Esophagus muscularis mucosa (tissue), 4 donors: Measurements from ENCODE around the gene SGCG. TPM values are rescaled to one million over a fixed set of nuclear protein-coding genes. Genes with fewer than 3 reads are reported as not detected.
"Not testable (repeated sequence)": the region's sequence is repeated elsewhere in the genome, so short reads cannot be mapped to it uniquely, and the experiment has no call there.

Experiments used
- DNase-seq: peaks from one replicate; pipeline ENCODE4 v3.0.0-alpha.2; 2017; ENCODE audit errors: extremely low spot score
- H3K27ac ChIP-seq, 4 donors: fragments of 200-600 bp; sonication (generic); replicated peaks in 1 of 4; 1 replicate in 3 of 4; 2 replicates in 1 of 4; pipeline ENCODE4 v1.5.1; 2016 to 2019; ENCODE audit warnings: mild to moderate bottlenecking in 1 of 4
- H3K27me3 ChIP-seq, 4 donors: fragments of 200-600 bp; sonication (generic); one replicate each; pipeline versions ENCODE4 v1.5.1 to v1.6.0; 2016 to 2019
- H3K36me3 ChIP-seq, 4 donors: fragments of 200-600 bp; sonication (generic); one replicate each; pipeline ENCODE4 v1.5.1; 2016 to 2019
- H3K4me1 ChIP-seq, 4 donors: fragments of 200-600 bp; sonication (generic); one replicate each; pipeline ENCODE4 v1.5.1; 2016 to 2019
- H3K4me3 ChIP-seq, 4 donors: fragments of 200-600 bp; sonication (generic); 1 replicate in 2 of 4; 2 replicates in 2 of 4; pipeline ENCODE4 v1.5.1; 2016 to 2019; ENCODE audit warnings: mild to moderate bottlenecking in 4 of 4, moderate library complexity in 1 of 4
- H3K9me3 ChIP-seq, 4 donors: fragments of 200-600 bp; sonication (generic); 1 replicate in 3 of 4; 2 replicates in 1 of 4; pipeline ENCODE4 v1.5.1; 2016 to 2019
- EP300 ChIP-seq: sonication (generic); formaldehyde crosslinking; IDR thresholded peaks from one replicate; pipeline ENCODE4 v1.6.1; 2017; ENCODE audit warnings: antibody characterized with exemption
- POLR2A ChIP-seq: fragments of 450-650 bp; IDR thresholded peaks from one replicate; pipeline ENCODE4 v1.6.1; 2017; ENCODE audit warnings: antibody characterized with exemption, moderate library complexity, mild to moderate bottlenecking, low read depth
- POLR2AphosphoS5 ChIP-seq, 2 donors: sonication (generic); formaldehyde crosslinking; IDR thresholded peaks; one replicate each; pipeline ENCODE4 v1.6.1; 2017; ENCODE audit warnings: antibody characterized with exemption in 2 of 2
- WGBS: methylation state at CpG from one replicate; pipeline ENCODE4 v1.1.5; 2018; 5-methylcytosine and 5-hydroxymethylcytosine counted together
- intact Hi-C: fragments of 100-400 bp; cut with DNase I; formaldehyde crosslinking; loops from one replicate; pipeline ENCODE4 v1.15.1; 2023
- total RNA-seq, 4 donors: library from RNA; depleted of rRNA; stranded (reverse); fragments of >200 nt; gene quantifications; one replicate each; pipeline versions ENCODE4 v1.1.0 to v1.2.1, GENCODE V29; 2016
- TF ChIP-seq, protein P1 (sequence below), 3 experiments: fragments of 200-600 bp in 2 of 3; fragments of 450-650 bp in 1 of 3; sonication (generic) in 2 of 3; IDR thresholded peaks; one replicate each; pipeline ENCODE4 v1.5.1; 2017 to 2019; ENCODE audit warnings: antibody characterized with exemption in 3 of 3, mild to moderate bottlenecking in 2 of 3, moderate library complexity in 1 of 3

SGCG gene
- total RNA-seq, 4 donors from 2014 or later: 0.42 to 1.7 (median 1.1) TPM

DNA sequence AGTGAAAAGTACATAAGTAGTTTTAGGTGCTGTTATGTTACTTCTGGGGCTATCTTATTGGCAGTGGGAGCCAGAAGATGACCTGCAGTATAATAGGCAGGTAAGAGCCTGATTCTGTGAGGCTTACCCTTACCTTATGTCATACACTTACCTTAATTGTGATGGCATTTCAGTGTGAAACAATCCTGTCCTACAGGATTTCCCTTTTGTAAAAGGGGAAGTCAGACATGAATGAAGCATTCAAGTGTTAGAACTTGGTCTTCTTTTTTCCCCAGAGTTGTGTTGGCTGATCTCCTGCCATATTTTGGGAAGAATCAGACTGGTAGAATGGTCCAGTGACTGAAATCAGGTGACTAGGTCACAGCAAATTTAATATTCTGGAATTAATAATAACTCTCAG is 55.2 kb downstream of the SGCG start:
- intact Hi-C loops: no loop called here
- DNase-seq: no peak
- TF ChIP-seq POLR2AphosphoS5 (IDR thresholded peaks at IDR 0.05): no peak
- TF ChIP-seq, protein P1, sequence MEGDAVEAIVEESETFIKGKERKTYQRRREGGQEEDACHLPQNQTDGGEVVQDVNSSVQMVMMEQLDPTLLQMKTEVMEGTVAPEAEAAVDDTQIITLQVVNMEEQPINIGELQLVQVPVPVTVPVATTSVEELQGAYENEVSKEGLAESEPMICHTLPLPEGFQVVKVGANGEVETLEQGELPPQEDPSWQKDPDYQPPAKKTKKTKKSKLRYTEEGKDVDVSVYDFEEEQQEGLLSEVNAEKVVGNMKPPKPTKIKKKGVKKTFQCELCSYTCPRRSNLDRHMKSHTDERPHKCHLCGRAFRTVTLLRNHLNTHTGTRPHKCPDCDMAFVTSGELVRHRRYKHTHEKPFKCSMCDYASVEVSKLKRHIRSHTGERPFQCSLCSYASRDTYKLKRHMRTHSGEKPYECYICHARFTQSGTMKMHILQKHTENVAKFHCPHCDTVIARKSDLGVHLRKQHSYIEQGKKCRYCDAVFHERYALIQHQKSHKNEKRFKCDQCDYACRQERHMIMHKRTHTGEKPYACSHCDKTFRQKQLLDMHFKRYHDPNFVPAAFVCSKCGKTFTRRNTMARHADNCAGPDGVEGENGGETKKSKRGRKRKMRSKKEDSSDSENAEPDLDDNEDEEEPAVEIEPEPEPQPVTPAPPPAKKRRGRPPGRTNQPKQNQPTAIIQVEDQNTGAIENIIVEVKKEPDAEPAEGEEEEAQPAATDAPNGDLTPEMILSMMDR (IDR thresholded peaks at IDR 0.05): no peak
- no peak for TF ChIP-seq POLR2A
- TF ChIP-seq EP300: no peak
- Histone ChIP-seq H3K27ac (no peak overlapping the region), H3K27me3 (no peaks in the 10 kb centered on the region), H3K36me3 (no peaks in the 10 kb centered on the region), H3K4me1 (no peaks in the 10 kb centered on the region), H3K9me3 (no peaks in the 10 kb centered on the region), H3K4me3 (no peak overlapping the region)

DNA sequence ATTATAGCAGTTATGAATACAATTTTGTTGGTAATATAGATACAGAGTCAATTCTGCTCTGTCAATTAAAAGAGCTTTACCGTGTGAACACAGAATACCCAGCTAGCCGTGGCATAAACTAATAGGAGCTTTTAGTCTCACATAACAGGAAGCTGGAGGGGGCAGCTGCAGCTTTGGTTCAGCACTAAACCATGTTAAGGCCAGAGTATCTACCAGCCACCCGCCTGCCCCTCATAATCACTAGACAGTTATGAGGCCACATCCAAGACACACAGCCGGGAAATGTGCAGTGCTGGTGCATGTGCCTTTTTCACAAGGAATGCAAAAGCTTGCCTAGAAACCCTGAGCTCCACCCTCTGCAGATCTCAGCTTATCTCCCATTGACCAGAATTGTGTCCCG is 62.3 kb downstream of the SGCG start:
- Histone ChIP-seq H3K27ac (no peak overlapping the region), H3K4me3 (no peak overlapping the region), H3K4me1 (no peaks in the 10 kb centered on the region), H3K27me3 (no peaks in the 10 kb centered on the region), H3K36me3 (no peaks in the 10 kb centered on the region), H3K9me3 (no peaks in the 10 kb centered on the region)
- WGBS: 78% methylated on average over 5 of the region's 5 CpGs
- TF ChIP-seq POLR2A (no peak), EP300 (no peak), POLR2AphosphoS5 (IDR thresholded peaks at IDR 0.05) (no peak)
- TF ChIP-seq, protein P1 (IDR thresholded peaks at IDR 0.05): no peak
- DNase-seq: no peak
- intact Hi-C loops: no loop called here

DNA sequence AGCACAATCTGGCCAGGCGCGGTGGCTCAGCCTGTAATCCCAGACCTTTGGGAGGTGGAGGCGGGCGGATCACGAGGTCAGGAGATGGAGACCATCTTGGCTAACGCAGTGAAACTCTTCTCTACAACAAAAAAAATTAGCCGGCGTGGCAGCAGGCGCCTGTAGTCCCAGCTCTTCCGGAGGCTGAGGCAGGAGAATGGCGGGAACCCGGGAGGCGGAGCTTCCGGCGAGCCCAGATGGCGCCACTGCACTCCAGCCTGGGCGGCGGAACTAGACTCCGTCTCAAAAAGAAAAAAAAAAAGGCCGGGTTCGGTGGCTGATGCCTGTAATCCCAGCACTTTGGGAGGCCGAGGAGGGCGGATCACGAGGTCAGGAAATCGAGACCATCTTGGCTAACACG is 67.6 kb downstream of the SGCG start:
- H3K4me3 ChIP-seq, H3K36me3 ChIP-seq, H3K27ac ChIP-seq, H3K9me3 ChIP-seq, intact Hi-C loops, H3K4me1 ChIP-seq, H3K27me3 ChIP-seq, DNase-seq: not testable (repeated sequence)
- 95% methylated on average over 26 of the region's 26 CpGs for WGBS

DNA sequence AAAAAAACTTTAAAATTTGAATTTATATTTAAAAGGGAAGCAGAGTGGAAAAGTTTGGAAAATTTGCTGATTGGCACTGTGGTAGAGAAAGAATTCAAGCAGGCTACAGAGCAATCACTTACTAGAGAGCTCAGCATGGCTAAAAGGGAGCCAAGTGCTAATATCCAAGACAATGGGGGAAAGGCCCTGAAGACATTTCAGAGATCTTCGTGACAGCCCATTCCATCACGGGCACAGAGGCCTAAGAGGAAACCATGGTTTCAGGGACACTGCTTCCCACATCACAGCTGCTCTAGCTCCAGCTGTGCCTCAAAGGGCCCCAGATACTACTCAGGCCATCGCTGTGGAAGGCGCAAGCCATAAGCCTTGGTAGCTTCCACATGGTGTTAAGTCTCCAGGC is 73.7 kb downstream of the SGCG start:
- DNase-seq: no peak
- Histone ChIP-seq H3K36me3 (no peaks in the 10 kb centered on the region), H3K9me3 (peaks cover 0 to 5% (median 0%) of the 10 kb centered on the region in 4 donors), H3K4me1 (no peaks in the 10 kb centered on the region), H3K27me3 (no peaks in the 10 kb centered on the region), H3K27ac (no peak overlapping the region), H3K4me3 (no peak overlapping the region)
- no peak for TF ChIP-seq POLR2AphosphoS5 (IDR thresholded peaks at IDR 0.05)
- TF ChIP-seq, protein P1 (IDR thresholded peaks at IDR 0.05): no peak
- TF ChIP-seq POLR2A: no peak
- no peak for TF ChIP-seq EP300
- WGBS: 93% methylated on average over 4 of the region's 4 CpGs
- intact Hi-C loops: no loop called here

DNA sequence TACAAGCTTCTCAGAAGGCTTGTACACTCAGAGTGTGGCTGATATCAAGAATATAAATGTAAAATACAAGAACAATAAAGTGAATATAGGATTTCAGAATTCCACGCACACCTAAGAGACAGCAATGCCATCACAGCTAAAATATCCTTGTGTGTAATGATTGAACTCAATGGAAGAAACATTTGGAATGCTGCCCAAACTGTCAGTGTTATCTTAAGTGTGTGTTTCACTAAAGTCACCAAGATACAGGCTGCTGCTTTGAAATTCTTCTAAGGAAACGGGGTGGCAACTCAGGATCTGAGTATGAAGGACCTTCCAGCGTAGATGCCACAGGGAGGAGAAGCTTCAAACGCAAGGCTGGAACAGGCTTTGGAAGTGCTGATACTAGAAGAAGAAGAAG is 86.8 kb downstream of the SGCG start:
- intact Hi-C loops: no loop called here
- TF ChIP-seq POLR2AphosphoS5 (IDR thresholded peaks at IDR 0.05) (no peak), POLR2A (no peak), EP300 (no peak)
- TF ChIP-seq, protein P1 (IDR thresholded peaks at IDR 0.05): no peak
- WGBS: 83% methylated on average over 4 of the region's 4 CpGs
- Histone ChIP-seq H3K4me3 (no peak overlapping the region), H3K4me1 (no peaks in the 10 kb centered on the region), H3K27ac (no peak overlapping the region), H3K36me3 (no peaks in the 10 kb centered on the region), H3K27me3 (no peaks in the 10 kb centered on the region), H3K9me3 (no peaks in the 10 kb centered on the region)
- no peak for DNase-seq
